Tibial nerve (tissue), 4 donors: Measurements from ENCODE around the gene CDK3. TPM values are rescaled to one million over a fixed set of nuclear protein-coding genes. Genes with fewer than 3 reads are reported as not detected.
"Not testable (repeated sequence)": the region's sequence is repeated elsewhere in the genome, so short reads cannot be mapped to it uniquely, and the experiment has no call there.

Source experiments
- DNase-seq, 2 donors: peaks; one replicate each; pipeline ENCODE4 v3.0.0-alpha.2; 2019; ENCODE audit warnings: low spot score in 2 of 2
- H3K27ac ChIP-seq, 4 donors: fragments of 200-600 bp; sonication (generic) in 3 of 4; one replicate each; pipeline ENCODE4 v1.5.1; 2017 to 2019; ENCODE audit warnings: mild to moderate bottlenecking in 1 of 4
- H3K27me3 ChIP-seq, 2 donors: fragments of 200-600 bp; sonication (generic) in 1 of 2; one replicate each; pipeline versions ENCODE4 v1.5.1 to v1.6.0; 2017 to 2019
- H3K36me3 ChIP-seq, 3 donors: fragments of 200-600 bp; sonication (generic); one replicate each; pipeline ENCODE4 v1.5.1; 2018 to 2019
- H3K4me1 ChIP-seq, 4 donors: fragments of 200-600 bp; sonication (generic) in 3 of 4; one replicate each; pipeline ENCODE4 v1.5.1; 2017 to 2019
- H3K4me3 ChIP-seq, 4 donors: fragments of 200-600 bp; sonication (generic) in 3 of 4; one replicate each; pipeline ENCODE4 v1.5.1; 2017 to 2019; ENCODE audit warnings: mild to moderate bottlenecking in 1 of 4, moderate library complexity in 1 of 4
- H3K9me3 ChIP-seq, 4 donors: fragments of 200-600 bp; sonication (generic) in 3 of 4; one replicate each; pipeline ENCODE4 v1.5.1; 2017 to 2019
- EP300 ChIP-seq, 2 donors: sonication (generic); formaldehyde crosslinking; IDR thresholded peaks; one replicate each; pipeline ENCODE4 v1.6.1; 2017; ENCODE audit warnings: antibody characterized with exemption in 2 of 2, mild to moderate bottlenecking in 1 of 2
- POLR2A ChIP-seq, 2 donors: fragments of 450-650 bp; IDR thresholded peaks; one replicate each; pipeline ENCODE4 v1.6.1; 2017; ENCODE audit warnings: antibody characterized with exemption in 2 of 2, mild to moderate bottlenecking in 2 of 2, moderate library complexity in 2 of 2
- whole genome bisulfite sequencing, 2 donors: methylation state at CpG; one replicate each; pipeline ENCODE4 v1.1.5; 2018; 5-methylcytosine and 5-hydroxymethylcytosine counted together
- total RNA-seq, 4 donors: library from RNA; depleted of rRNA; stranded (reverse); fragments of >200 nt; gene quantifications; one replicate each; pipeline ENCODE4 v1.1.0, GENCODE V29; 2016
- TF ChIP-seq, protein P1 (sequence below), 5 experiments: fragments of 200-600 bp in 3 of 5; fragments of 450-650 bp in 2 of 5; sonication (generic) in 3 of 5; IDR thresholded peaks; one replicate each; pipeline ENCODE4 v1.5.1; 2016 to 2019; ENCODE audit warnings: antibody characterized with exemption in 5 of 5, mild to moderate bottlenecking in 3 of 5, moderate library complexity in 2 of 5

Gene CDK3
- total RNA-seq, 4 donors from 2014 or later = 3.8 to 12.3 (median 5.9) TPM

DNA sequence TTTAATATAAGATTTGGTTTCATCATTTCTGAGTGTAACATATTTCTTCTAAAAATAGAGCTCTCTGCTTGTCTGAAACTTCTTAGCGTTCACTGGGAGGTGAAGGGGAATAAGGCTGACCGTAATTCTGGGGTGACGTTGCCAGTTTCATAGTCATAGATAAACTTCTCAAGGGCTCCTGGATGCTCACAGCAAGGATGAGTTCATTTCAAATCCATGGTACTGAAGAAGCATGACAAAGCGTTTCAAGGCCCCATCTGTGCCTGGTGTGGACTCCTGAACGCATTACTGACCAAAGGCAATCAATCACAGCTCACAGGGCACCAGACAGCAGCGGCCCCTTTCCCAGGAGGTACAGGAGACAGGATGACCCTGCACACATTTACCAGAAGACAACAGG lies 38.5 kb downstream of the CDK3 start:
- TF ChIP-seq, protein P1, sequence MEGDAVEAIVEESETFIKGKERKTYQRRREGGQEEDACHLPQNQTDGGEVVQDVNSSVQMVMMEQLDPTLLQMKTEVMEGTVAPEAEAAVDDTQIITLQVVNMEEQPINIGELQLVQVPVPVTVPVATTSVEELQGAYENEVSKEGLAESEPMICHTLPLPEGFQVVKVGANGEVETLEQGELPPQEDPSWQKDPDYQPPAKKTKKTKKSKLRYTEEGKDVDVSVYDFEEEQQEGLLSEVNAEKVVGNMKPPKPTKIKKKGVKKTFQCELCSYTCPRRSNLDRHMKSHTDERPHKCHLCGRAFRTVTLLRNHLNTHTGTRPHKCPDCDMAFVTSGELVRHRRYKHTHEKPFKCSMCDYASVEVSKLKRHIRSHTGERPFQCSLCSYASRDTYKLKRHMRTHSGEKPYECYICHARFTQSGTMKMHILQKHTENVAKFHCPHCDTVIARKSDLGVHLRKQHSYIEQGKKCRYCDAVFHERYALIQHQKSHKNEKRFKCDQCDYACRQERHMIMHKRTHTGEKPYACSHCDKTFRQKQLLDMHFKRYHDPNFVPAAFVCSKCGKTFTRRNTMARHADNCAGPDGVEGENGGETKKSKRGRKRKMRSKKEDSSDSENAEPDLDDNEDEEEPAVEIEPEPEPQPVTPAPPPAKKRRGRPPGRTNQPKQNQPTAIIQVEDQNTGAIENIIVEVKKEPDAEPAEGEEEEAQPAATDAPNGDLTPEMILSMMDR (IDR thresholded peaks at IDR 0.05) = no peak
- Histone ChIP-seq H3K27ac (no peak overlapping the region), H3K4me1 (peaks cover 0 to 5% (median 0%) of the 10 kb centered on the region in 4 donors), H3K27me3 (no peaks in the 10 kb centered on the region), H3K9me3 (no peaks in the 10 kb centered on the region), H3K4me3 (no peak overlapping the region), H3K36me3 (peaks cover 2 to 62% (median 36%) of the 10 kb centered on the region in 3 donors)
- WGBS, 2 donors = 76 to 77% methylated on average over 6 of the region's 6 CpGs
- no peak for DNase-seq

DNA sequence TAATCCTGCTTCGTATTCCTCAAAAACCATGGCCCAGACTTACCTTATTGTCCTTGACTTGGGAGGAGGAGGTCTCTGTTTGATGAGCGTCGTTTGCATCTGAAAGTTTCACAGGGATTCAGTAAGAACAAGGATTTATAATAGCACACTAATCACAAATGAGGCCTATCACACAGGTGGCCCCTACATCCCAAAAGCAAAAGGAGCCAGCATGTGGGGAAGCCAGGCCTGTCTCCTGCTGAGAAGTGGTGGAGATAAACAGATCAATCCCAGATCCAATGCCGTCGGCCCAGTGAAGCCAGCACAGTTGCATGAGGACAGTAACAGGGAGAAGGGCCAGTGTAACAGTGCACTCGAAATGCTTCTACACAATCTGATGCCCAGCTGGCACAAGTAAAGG lies 39.7 kb downstream of the CDK3 start:
- Histone ChIP-seq H3K4me3 (no peak overlapping the region), H3K27me3 (no peaks in the 10 kb centered on the region), H3K27ac (no peak overlapping the region), H3K36me3 (peaks cover 6 to 74% (median 42%) of the 10 kb centered on the region in 3 donors), H3K4me1 (peaks cover 0 to 5% (median 0%) of the 10 kb centered on the region in 4 donors), H3K9me3 (no peaks in the 10 kb centered on the region)
- DNase-seq = no peak
- TF ChIP-seq, protein P1 (IDR thresholded peaks at IDR 0.05) = no peak
- no peak for TF ChIP-seq EP300 (IDR thresholded peaks at IDR 0.05)
- no peak for TF ChIP-seq POLR2A (IDR thresholded peaks at IDR 0.05)
- 63 to 78% methylated on average over 6 of the region's 6 CpGs for WGBS, 2 donors

- not testable (repeated sequence) for H3K9me3 ChIP-seq, H3K4me1 ChIP-seq, H3K4me3 ChIP-seq, DNase-seq, H3K27me3 ChIP-seq, H3K27ac ChIP-seq
- H3K36me3 ChIP-seq = peaks cover 12 to 99% (median 55%) of the 10 kb centered on the region in 3 donors
- 93 to 97% methylated on average over 3 of the region's 3 CpGs for whole genome bisulfite sequencing, 2 donors
Observed at GRCh38 chr17:76042868-76043267, 42.2 kb downstream of the CDK3 start.

- H3K36me3 ChIP-seq = peaks cover 12 to 100% (median 53%) of the 10 kb centered on the region in 3 donors
- H3K27me3 ChIP-seq, H3K9me3 ChIP-seq, H3K4me1 ChIP-seq, DNase-seq, H3K4me3 ChIP-seq, H3K27ac ChIP-seq: not testable (repeated sequence)
- WGBS, 2 donors = 79 to 87% methylated on average over 11 of the region's 11 CpGs
Observed at GRCh38 chr17:76044475-76045007, 43.9 kb downstream of the CDK3 start.

GRCh38 chr17:76046064-76046463 lies 45.4 kb downstream of the CDK3 start:
- no peak for DNase-seq
- H3K4me1 ChIP-seq = no peaks in the 10 kb centered on the region
- WGBS, 2 donors = 90 to 95% methylated on average over 8 of the region's 8 CpGs
- no peaks in the 10 kb centered on the region for H3K9me3 ChIP-seq
- no peak for TF ChIP-seq EP300 (IDR thresholded peaks at IDR 0.05)
- TF ChIP-seq, protein P1 (IDR thresholded peaks at IDR 0.05) = no peak
- no peak for TF ChIP-seq POLR2A (IDR thresholded peaks at IDR 0.05)
- H3K27me3 ChIP-seq = no peaks in the 10 kb centered on the region
- peaks cover 12 to 100% (median 50%) of the 10 kb centered on the region in 3 donors for H3K36me3 ChIP-seq
- H3K27ac ChIP-seq = no peak overlapping the region
- no peak overlapping the region for H3K4me3 ChIP-seq

DNA sequence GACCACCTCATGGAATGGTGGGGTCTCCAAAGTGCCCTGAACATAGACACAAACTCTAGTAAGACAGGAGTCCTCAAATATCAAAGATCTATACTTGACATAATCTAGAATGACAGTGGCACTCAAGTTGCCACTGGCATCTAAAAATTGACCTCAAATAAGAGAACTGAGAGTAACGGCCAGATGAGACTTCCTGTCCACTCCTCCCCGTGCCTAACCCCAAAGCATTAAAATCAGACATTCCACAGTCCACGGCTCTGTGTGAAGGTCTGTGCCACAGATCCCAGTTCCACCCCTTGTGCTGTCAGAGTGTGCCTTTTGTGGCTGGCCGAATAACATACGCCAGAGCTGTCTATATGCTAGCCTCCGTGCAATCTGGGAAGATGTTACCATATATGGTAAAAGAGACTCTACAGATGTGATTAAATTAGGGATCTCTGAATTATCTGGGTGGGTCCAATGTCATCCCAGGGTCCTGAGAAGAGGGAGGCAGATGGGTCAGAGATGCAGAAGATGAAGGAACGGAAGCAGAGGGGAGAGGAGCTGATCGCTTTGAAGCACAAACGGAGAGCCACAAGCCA lies 47.5 kb downstream of the CDK3 start:
- Histone ChIP-seq H3K4me3 (no peak overlapping the region), H3K4me1 (no peaks in the 10 kb centered on the region), H3K9me3 (no peaks in the 10 kb centered on the region), H3K27me3 (no peaks in the 10 kb centered on the region), H3K36me3 (peaks cover 10 to 100% (median 42%) of the 10 kb centered on the region in 3 donors), H3K27ac (no peak overlapping the region)
- TF ChIP-seq EP300 (IDR thresholded peaks at IDR 0.05) = no peak
- TF ChIP-seq POLR2A (IDR thresholded peaks at IDR 0.05) = no peak
- TF ChIP-seq, protein P1 (IDR thresholded peaks at IDR 0.05) = no peak
- no peak for DNase-seq
- 72 to 84% methylated on average over 9 of the region's 9 CpGs for WGBS, 2 donors
